Ascending aorta (tissue), 2 donors: ENCODE data around the gene ADORA2A. TPM values are rescaled to one million over a fixed set of nuclear protein-coding genes. Genes with fewer than 3 reads are reported as not detected.

Source experiments
- DNase-seq, 2 donors: peaks; one replicate each; pipeline ENCODE4 v3.0.0-alpha.2; 2019; ENCODE audit warnings: low spot score in 2 of 2
- H3K27ac ChIP-seq, 2 donors: fragments of 200-600 bp; sonication (generic); one replicate each; pipeline ENCODE4 v1.5.1; 2016 to 2017; ENCODE audit warnings: mild to moderate bottlenecking in 1 of 2
- H3K27me3 ChIP-seq: fragments of 200-600 bp; sonication (generic); one replicate; pipeline ENCODE4 v1.5.1; 2017
- H3K36me3 ChIP-seq, 2 donors: fragments of 200-600 bp; sonication (generic); one replicate each; pipeline ENCODE4 v1.5.1; 2016
- H3K4me1 ChIP-seq, 2 donors: fragments of 200-600 bp; sonication (generic); one replicate each; pipeline ENCODE4 v1.5.1; 2016 to 2017; ENCODE audit warnings: mild to moderate bottlenecking in 1 of 2
- H3K4me3 ChIP-seq, 2 donors: fragments of 200-600 bp; sonication (generic); one replicate each; pipeline ENCODE4 v1.5.1; 2016 to 2017; ENCODE audit warnings: mild to moderate bottlenecking in 1 of 2
- H3K9me3 ChIP-seq, 2 donors: fragments of 200-600 bp; sonication (generic); one replicate each; pipeline ENCODE4 v1.5.1; 2016
- CTCF ChIP-seq, 3 experiments: fragments of 200-600 bp in 2 of 3; fragments of 450-650 bp in 1 of 3; sonication (generic) in 2 of 3; IDR thresholded peaks; one replicate each; pipeline ENCODE4 v1.5.1; 2016 to 2019; ENCODE audit warnings: antibody characterized with exemption in 3 of 3, mild to moderate bottlenecking in 1 of 3, moderate library complexity in 1 of 3
- intact Hi-C: fragments of 100-400 bp; cut with DNase I; formaldehyde crosslinking; loops from one replicate; pipeline ENCODE4 v1.15.1; 2023
- total RNA-seq: library from RNA; depleted of rRNA; stranded (reverse); fragments of >200 nt; gene quantifications from one replicate; pipeline ENCODE4 v1.1.0, GENCODE V29; 2016

ADORA2A gene
- total RNA-seq, 1 donor from 2014 or later = 14.7 TPM

GRCh38 chr22:24413271-24413670 is 14.1 kb upstream of the ADORA2A start:
- H3K36me3 ChIP-seq = peaks cover 41 to 60% of the 10 kb centered on the region in 2 donors
- H3K9me3 ChIP-seq = no peaks in the 10 kb centered on the region
- no peak for TF ChIP-seq CTCF (IDR thresholded peaks at IDR 0.05)
- intact Hi-C loops = no loop called here
- no peaks in the 10 kb centered on the region for H3K27me3 ChIP-seq
- no peak for DNase-seq
- no peak overlapping the region for H3K4me3 ChIP-seq
- no peaks in the 10 kb centered on the region for H3K4me1 ChIP-seq
- no peak overlapping the region for H3K27ac ChIP-seq

DNA sequence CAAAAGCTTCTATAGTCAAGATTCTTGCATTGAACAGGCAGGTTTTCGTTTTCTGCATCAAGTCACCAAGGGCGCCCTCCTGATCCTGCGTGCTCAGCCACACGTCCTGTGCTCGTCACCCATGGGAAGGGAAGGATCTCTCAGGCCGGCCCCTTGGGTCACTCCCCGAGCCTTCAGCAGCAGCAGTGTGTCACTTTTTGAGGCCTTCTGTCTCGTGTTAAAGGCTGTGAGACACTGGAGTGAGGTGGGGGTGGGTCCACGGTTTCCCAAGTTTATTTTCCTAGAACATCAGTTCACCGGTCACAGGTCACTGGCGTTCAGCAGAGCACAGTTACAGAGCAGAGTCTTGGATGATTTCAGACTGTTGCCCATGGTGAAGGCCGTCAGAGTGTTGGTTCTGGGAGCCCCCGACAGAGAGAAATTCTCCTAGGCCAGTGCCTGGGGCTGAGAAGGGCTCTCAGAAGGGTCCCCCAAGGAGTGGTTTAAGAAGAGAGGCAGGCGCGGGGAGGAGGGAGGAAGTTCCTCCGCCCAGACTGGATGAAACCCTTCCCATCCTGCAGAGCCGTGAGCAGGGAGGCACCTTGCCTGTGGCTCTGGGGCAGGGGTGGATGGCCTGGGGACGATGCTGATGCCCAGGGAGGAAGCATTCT is 13.5 kb upstream of the ADORA2A start:
- H3K27me3 ChIP-seq = no peaks in the 10 kb centered on the region
- no peak for DNase-seq
- H3K9me3 ChIP-seq = no peaks in the 10 kb centered on the region
- TF ChIP-seq CTCF (IDR thresholded peaks at IDR 0.05) = no peak
- intact Hi-C loops = no loop called here
- peaks cover 41 to 55% of the 10 kb centered on the region in 2 donors for H3K36me3 ChIP-seq
- no peak overlapping the region for H3K4me3 ChIP-seq
- no peak overlapping the region for H3K27ac ChIP-seq
- H3K4me1 ChIP-seq = no peaks in the 10 kb centered on the region

- intact Hi-C loops = no loop called here
- Histone ChIP-seq H3K36me3 (peaks cover 41 to 55% of the 10 kb centered on the region in 2 donors), H3K4me1 (no peaks in the 10 kb centered on the region), H3K9me3 (no peaks in the 10 kb centered on the region), H3K27ac (no peak overlapping the region), H3K27me3 (no peaks in the 10 kb centered on the region), H3K4me3 (no peak overlapping the region)
- no peak for DNase-seq
- no peak for TF ChIP-seq CTCF (IDR thresholded peaks at IDR 0.05)
These were observed 12.9 kb upstream of the ADORA2A start for GRCh38 chr22:24414523-24414922.

GRCh38 chr22:24414984-24415945 is 12.1 kb upstream of the ADORA2A start:
- no peaks in the 10 kb centered on the region for H3K4me1 ChIP-seq
- peaks cover 41 to 55% of the 10 kb centered on the region in 2 donors for H3K36me3 ChIP-seq
- H3K4me3 ChIP-seq = no peak overlapping the region
- no peak overlapping the region for H3K27ac ChIP-seq
- intact Hi-C loops = no loop called here
- no peak for TF ChIP-seq CTCF (IDR thresholded peaks at IDR 0.05)
- no peaks in the 10 kb centered on the region for H3K27me3 ChIP-seq
- no peaks in the 10 kb centered on the region for H3K9me3 ChIP-seq
- no peak for DNase-seq

GRCh38 chr22:24416095-24416494 is 11.3 kb upstream of the ADORA2A start:
- TF ChIP-seq CTCF (IDR thresholded peaks at IDR 0.05) = no peak

More at GRCh38 chr22:24416095-24416494, 11.3 kb upstream of the ADORA2A start:
- intact Hi-C loops = no loop called here
- no peak for DNase-seq
- Histone ChIP-seq H3K27ac (no peak overlapping the region), H3K4me3 (no peak overlapping the region), H3K27me3 (no peaks in the 10 kb centered on the region), H3K9me3 (no peaks in the 10 kb centered on the region), H3K4me1 (no peaks in the 10 kb centered on the region), H3K36me3 (peaks cover 41 to 55% of the 10 kb centered on the region in 2 donors)
